NCI-H748 (cell line): Measurements from ENCODE around the gene TNC.

Experiments
- DNase-seq: peaks from one replicate; lab custom pipeline; 2025; ENCODE audit not compliant: unreplicated experiment; lab: John Stamatoyannopoulos, UW

Gene TNC

DNA sequence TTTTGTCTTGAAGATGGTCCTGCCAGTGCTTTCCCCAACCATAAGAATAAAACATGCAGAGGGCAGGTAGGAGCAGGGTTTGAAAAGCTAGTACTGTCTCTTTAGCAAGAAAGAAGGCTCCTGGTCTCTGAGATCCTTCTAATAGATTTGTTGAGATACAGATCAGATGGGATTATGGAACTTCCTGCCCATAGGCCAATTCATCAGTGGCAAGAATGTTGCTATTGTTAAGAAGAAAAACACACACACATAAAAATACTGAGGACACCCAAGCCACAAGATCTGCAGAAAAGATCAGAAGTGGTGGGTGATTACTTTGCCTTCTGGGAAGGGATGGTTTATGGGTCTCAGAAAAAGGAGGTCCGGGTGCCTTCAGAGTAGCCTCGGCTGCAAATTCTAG is 59.8 kb downstream of the TNC start:
- no peak for DNase-seq

DNA sequence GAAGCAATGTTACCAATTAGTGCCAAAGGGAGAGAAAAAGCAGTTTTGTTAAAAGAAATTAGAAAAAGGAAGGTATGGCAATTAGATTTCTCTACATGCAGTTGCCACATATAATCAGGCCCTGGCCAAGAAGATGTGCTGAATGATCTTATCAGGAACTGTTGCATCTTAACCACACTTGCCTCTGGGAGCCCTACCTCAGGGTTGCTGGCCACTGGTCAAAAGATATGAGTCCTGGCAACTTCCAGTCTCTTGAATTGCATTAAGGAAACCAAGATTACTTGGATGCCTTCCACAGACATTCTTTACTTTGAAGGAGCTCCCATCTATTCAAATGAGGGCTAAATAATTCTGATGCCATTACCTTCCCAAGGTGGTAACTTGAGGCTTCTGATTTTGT is 60.4 kb downstream of the TNC start:
- DNase-seq: no peak

DNA sequence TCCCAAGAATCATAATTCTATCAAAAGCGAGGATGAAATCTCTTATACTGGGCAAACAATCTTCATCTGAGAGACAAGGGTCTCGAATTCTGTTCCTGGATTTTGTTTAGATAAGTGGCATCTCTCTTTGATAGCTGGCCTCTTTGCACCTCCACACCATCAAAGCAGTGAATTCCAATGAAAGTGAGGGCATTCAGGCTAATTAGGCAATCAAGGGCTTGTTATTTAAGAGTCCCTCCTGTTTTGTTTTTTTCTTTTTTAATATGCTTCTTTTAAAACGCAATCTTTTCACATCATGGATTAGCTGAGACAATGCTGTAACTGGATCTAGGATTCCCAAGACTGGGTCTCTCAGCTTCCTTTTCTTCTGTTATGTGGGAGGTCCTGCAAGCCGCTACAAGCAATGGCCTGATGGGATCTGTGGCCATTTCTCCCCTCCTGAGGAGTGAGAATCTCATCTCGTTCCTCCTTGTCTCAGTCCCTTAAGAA is 67.9 kb downstream of the TNC start:
- DNase-seq: no peak

DNA sequence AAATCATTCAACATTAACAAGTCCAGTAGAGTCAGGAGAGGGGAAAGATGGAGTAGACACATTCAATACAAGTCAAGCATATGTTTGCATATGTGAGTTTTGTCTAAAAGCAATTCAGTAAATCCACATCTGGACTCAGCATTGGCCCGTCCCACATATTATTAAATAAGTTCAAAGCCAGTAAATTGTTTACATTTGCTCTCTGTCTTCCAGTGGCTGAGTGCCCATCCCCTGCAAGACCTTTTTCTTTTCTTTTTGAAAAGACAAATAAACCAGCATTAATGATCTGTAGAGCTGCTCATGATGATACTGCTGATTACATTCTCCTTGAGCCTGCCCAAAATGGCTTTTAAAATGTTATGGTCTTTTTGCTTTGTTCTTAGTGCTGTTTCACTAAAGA is 71.1 kb downstream of the TNC start:
- DNase-seq: no peak

DNA sequence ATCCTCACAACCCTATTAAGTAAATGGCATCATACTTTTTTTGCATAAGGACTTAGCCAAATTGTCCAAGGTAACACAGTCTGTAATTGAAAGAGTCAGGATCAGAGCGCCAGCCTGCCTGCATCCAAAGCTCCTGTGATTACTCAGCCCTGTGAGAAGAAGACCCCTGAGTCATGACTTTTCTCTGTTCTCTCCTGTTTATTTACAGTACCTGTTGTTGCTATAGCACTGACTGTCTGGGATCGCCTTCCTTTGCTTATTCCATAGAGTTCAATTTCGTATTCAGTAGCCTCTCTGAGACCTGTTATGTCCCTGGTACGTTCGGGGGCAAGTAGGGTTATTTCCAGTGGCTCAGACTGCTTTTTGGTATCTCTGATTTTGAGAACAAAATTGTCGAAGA is 71.8 kb downstream of the TNC start:
- DNase-seq: peak; percentile 22

DNA sequence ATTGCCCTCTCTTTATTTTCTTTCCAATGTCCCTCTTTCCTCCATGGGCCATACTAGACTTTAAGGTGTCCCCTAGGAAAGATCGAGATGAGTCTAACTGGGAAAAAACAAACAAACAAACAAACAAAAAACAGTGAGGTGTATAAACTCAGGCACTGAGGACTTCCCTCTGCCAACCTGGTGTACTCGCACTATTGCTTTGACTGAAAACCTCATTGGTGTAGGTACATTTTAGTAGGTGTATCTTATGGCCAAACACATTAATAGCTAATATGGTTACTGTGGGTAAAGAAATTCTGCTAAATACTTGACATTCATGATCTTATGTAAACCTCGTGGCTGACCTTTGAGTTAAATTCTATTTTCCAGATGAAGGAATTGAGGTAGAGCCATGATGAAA is 74.3 kb downstream of the TNC start:
- no peak for DNase-seq

DNA sequence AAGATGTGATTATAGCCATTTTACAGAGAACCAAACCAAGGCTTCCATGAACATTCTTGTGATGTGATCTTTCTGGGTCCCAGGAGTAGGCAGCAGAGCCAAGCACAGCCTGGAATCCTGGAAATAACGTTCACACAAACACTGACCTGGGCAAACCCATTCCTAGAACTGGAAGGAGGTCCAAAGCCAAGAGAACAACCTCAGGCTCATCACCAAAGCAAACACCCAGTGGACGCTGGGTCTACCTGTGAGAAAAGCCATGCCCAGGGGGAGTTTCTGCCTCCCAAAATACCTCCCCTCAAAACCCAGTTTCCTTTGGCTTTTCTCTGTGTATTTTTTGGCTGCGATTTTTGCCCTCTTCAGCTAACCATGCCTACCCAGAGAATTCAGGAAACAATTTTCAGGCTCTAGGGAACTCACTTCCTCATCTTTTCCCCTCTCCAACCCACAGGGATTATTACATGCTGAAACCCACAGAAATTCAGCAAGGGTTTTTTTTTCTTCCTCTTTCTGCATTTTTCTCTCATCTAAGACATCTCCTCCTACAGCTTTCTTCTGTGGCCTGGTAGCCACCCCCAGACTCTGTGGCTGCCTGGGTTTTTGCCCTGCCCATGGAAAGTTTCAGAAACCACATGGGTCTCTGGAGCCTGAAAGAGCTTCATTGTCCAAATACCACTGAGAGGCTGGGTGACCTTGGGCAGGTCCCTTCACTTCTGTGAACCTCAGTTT is 75.0 kb downstream of the TNC start:
- DNase-seq: no peak

DNA sequence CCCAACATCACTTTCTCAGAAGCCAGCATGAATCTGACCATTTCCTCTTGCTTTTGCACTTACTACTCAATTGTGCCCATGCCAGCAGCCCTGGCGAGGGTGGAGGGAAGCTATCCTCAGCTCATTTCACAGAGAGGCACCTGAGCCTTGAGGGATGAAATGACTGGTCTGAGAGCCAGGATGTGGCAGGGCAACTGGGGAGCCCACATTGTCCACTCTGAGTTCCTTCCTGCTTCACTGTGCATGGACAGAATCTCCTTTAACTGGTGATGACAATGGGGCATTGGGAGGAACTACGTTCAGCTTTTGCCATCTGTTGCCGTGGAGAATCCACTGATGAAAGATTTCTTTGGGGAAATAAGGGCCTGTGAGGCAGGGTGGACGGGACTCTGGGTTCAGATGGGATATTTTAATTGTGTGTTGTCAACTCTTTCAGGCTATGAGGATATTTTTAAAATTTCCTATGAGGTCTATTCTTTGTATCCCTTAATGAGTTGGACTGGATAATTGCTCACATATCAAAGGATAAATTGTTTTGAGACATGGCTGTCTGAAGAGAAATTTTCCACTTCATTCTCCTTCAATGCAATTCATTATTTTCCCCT is 78.3 kb downstream of the TNC start:
- DNase-seq: no peak

DNA sequence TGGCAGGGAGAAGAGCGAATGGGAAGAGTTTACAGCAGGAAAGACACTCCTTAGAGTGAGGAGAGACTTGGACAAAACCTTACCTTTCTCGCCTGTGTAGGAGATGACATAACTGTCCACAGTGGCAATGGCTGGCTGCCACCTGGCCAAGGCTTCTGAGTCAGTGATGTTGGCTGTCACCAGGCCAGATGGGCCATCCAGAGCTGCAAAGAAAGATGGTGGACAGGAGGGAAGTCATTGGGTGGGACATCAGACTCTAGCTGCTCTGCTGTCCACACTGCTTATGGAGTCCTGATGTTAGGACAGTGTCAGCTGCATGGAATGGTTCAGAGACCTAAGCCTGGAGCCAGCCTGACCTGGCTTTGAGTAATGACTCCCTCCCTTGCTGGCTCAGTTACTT is 79.8 kb downstream of the TNC start:
- no peak for DNase-seq

DNA sequence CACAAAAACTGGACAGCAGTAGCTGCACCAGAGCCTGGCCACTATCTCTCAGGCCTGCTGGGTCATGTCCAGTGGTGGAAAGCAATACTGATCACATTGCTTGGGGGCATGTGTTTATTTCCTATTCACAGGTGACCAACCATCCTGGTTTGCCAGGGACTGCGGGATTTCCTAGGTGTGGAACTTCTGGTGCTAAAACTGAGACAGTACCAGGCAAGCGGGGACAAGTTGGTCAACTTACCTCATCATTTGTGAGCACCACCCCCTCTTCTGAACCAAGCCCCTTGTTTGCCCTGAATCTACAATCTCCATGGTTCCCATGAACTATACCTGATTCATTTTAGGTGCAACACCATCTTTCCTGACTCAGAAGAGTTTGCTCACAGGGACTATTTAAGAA is 81.3 kb downstream of the TNC start:
- DNase-seq: no peak

DNA sequence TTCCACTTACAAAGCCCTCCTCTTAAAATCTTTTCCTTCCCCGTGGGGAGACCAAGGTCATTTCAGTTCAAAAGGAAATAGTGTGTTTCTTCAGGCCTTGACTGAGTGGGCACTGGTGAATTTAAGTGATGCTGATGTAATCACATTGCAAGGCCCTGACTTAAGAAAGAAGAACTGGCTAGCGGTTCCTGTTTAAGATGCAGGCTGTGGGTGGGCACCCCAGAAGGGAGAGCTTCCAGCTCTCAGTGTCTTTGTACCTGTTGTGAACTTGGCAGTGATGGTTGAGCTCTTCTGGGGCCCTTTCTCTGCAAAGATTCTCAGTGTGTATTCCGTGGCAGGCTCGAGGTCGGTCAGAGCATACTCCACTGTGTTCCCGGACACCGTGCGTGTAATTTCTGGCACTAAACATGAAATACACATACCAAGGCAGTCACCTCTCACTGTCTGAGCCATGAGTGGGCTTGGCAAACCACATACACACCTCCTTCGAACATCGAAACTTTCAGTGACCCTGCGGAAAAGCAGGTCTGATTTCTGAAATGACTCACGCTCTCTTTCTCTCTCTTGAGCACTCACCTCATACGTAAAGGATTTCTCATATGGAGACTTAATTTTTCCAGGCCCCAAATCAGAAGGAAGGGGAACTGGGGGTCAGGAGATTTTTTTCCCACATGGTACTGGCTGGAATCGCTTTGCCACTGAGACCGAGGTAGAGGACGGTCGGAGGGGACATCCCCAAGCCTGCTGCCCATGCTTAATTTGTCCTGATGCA is 81.9 kb downstream of the TNC start:
- DNase-seq: no peak

DNA sequence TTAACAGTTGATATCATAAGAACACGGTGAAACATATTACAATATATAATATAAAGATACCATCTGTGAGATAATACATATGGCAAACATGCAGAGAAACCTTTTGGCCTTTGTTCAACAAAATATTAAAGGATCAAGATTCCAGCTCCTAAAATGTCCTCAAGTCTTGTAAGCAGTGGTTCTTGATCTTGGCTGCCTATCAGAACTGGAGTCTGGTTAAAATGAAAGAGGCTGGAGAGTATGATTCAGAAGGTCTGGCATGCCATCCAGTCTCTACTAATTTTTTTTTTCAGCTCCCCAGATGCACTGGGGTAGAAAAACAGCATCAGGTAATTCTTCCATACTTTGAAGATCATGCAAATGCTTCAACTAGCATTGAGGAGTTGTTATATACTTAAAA is 83.2 kb downstream of the TNC start:
- DNase-seq: no peak

DNA sequence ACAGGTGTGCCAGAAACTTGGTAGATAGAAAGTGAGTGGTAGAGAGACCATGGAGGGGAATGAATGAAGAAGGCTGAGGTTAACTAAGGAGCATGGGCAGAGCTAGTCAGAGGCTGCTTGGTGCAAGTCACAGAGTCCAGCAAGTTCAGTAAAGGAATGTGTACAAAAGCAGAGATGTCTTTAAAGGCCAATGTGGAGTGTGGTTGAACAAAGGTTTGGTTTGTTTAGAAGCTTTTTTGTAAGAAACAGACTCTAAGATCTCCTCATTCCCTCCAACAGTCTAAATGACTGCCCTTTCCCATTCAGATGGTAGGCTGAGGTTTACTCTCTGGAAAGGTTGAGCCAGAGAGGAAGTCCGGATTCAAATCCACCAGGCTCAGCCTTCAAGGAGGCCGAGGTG is 84.2 kb downstream of the TNC start:
- no peak for DNase-seq

DNA sequence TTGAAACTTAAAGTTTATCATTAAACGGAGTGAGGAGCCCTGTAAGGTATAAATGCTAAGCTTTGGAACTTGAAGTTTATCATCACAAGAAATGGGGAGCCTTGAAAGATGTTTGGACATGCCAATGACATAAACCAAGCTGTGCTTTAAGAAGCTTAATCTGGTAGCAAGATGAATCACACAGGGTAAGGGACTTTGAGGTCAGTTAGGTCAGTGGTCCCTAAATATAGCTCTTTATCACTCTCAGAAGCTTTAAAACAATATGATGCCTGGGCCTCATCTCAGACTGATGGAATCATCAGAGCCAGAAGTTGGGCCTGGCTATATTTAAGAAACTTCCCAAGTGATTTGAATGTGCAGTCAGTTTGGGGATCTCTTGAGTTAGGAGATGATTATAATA is 85.7 kb downstream of the TNC start:
- no peak for DNase-seq

DNA sequence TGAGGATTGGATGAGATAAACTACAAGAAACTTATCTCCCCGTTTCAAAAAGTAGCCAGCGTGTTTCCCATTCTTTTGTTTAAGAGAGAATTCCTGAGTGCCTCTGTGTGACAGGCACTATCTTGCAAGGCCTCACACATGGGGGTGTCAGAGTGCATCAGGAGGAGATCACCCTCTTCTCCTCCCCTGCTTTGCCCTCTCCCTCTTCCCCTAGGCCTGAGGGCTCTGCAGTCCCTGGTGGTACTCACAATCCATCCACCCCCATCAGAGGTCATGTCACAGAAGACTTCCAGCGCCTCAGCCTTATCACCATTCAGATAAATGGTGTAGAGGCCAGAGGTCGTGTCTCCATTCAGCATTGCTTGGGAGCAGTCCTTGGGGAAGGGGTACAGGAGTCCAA is 88.0 kb downstream of the TNC start:
- no peak for DNase-seq

DNA sequence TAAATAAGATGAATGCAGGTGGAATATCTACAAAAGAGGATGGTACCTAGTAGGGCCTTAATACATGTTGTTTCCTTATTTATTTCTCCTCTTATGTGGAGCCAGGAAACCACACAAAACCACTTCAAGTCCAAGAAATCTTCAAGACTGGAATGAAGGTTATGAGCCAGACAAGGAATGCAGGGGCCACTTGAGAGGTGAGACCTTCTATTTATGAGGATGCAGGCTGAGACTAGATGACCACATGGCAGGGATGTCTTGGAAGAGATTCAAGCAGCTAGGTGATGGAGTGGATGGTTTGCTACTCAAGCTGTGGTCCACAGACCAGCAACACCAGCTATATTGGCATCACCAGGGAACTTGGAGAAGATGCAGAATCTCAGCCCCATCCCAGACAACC is 92.2 kb downstream of the TNC start:
- DNase-seq: no peak

DNA sequence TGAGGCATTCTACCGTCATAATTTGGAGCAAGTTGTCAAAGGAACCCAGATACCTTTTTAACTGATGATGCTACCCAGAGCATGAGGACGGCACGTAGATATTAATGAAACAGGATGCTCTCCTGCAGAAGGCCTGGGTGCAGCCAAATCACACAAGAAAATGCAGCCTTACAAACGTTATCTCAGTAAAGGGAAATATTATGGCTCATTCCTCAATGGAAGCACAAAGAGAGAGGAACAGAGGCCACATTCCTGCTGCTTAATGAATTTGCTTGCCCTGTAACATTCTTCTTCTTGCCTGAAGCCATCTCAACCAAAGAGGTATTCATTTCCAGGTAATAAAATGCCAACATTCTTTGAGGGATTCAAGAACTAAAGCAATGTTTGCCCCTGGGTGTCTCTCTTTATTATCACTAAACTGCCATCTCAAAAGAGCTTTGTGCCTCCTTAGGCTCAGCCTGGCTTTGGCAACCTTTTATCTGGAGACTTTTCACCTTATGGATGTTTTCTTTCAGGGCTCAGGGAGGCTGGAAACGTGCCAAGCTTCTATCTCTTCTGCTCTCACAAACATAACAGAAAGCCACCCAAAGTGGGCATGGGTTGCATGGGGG is 92.9 kb downstream of the TNC start:
- no peak for DNase-seq

DNA sequence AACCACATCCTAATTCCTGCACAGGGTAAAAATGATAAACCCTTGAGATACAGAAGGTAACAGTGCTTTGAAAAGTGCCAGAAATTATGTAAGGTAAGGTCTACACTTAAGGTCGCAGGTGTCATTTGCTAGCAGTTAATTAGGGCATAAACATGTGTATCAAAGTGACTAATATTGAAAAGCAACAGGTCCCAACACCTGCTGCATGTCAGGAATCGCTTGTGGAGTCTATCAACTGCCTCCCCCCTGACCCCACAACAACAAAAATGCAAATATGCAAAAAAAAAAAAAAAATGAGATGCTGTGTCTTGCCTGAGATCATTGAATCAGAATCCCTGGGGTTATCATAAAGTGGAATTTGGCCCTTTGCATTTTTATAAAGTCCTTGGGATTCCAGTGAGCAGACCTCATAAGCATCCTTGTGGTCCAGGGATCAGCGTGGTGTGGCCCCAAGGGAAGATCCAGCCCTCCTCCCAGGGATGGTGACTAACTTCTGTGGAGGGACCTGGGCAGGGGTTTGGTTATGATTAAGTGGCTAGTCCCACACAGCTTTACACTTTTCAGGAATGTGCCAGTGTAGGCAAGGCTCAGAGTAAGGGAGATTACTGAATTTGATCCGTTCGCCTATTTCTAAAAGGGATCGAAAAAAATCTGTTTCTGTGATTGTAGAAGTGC is 95.1 kb downstream of the TNC start:
- no peak for DNase-seq

DNA sequence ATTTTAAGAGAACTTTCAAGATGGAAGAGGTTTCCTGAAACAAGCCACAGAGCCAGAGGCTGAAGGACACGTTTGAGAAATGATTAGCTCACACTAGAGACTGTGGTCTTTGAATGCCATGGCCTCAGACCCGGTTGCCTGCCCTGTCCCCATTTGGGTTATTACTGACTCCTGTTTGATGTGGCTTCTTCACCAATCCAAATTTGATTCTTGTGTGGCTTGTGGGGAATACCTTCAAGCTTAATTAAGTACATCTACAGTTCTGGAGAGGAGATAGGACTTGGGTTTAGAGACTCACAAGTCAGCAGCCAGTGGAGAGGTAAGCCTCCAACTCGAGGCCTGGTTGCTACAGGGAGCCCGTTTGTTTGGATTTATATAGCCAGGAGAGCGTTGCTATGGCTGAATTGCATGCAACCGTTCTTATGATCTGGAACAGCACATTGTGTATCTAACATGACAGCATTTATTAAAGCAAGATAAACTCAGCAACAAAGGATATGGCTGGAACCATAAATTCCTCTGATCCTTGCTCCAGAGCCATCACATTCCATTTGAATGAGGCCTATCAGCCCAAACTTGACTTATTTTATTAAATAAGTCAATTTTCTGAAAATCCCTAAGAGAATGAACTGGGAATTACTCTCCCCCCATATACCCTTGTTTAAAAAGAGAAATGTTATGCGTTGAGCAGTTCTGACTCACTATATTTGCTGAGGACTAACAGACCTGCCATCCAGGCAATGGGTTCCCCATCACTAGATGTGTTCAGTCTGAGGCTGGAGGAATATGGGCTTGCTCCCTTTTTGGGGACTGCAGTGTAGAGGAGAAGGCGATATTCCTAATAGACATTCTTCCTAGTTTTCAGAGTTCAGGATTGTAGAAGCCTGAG is 99.2 kb downstream of the TNC start:
- DNase-seq: no peak

DNA sequence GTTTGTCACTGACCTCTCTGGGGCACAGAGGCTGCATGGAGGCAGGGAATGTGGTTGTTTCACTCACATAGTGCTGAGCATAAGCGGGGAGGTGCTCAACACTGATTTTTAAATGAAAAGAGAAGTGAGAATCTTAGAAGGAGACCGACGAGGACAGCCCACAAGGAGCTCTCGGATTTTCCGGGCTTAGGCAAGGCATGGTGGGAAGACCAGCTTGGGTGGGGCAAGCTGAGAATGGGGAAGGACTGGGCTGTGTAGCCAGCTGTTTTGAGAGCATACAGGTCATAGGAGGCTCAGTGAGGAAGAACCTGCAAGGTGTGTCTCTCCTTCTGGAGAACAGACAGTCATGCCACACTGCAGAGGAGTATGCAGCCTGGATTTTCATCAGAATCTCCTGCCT is 101.6 kb downstream of the TNC start:
- no peak for DNase-seq
